ENCODE measurements around the gene OR6Y1. TPM values are rescaled to one million over a fixed set of nuclear protein-coding genes. Genes with fewer than 3 reads are reported as not detected.
A peak's percentile ranks its signal among the peaks of the same experiment; 100 is the strongest.

OR6Y1 gene
- total RNA-seq, 1 donor from 2014 or later = not detected

DNA sequence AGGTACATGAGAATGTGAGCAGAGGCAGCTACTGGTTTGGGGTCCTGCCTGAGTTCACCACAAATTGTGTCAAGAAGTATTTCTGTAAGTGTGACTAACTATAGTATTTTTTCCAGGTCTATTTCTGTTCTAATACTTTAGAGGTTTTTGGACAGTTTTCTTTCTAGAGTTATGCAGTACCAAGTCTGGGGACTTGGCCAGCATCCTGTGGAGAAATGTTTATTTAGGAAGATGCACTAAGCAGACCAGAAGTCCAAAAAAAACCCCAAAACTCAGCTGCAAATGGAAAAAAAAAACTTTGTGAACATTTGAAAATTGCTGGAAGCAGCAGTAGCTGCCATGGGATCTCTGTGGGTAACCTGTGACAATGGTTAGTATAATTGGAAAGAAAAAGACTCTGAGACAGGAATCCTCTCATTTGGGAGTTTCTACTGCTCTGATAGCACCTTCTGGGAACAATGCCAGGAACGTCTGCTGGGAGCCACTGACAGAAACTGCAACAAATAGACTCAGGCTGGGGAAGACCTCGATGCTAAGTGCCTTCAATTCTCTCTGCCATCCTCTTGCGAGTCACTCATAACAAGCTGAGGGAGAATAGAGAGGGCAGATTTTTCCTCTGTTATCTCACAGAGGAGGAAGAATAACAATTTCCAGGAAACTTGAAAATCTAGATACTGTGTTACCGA lies 44.6 kb downstream of the OR6Y1 start:
- no peaks in the 10 kb centered on the region for H3K4me1 Mint-ChIP-seq (ENCODE audit: unreplicated experiment)
- H3K27me3 Mint-ChIP-seq (ENCODE audit: unreplicated experiment) = peaks cover 2% of the 10 kb centered on the region
- DNase-seq (ENCODE audit: extremely low spot score, unreplicated experiment) = no peak
- no peaks in the 10 kb centered on the region for H3K9me3 Mint-ChIP-seq (ENCODE audit: unreplicated experiment)
- TF ChIP-seq, protein P1, sequence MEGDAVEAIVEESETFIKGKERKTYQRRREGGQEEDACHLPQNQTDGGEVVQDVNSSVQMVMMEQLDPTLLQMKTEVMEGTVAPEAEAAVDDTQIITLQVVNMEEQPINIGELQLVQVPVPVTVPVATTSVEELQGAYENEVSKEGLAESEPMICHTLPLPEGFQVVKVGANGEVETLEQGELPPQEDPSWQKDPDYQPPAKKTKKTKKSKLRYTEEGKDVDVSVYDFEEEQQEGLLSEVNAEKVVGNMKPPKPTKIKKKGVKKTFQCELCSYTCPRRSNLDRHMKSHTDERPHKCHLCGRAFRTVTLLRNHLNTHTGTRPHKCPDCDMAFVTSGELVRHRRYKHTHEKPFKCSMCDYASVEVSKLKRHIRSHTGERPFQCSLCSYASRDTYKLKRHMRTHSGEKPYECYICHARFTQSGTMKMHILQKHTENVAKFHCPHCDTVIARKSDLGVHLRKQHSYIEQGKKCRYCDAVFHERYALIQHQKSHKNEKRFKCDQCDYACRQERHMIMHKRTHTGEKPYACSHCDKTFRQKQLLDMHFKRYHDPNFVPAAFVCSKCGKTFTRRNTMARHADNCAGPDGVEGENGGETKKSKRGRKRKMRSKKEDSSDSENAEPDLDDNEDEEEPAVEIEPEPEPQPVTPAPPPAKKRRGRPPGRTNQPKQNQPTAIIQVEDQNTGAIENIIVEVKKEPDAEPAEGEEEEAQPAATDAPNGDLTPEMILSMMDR (IDR thresholded peaks at IDR 0.05) = no peak
- no peaks in the 10 kb centered on the region for H3K36me3 Mint-ChIP-seq (ENCODE audit: unreplicated experiment)
- H3K4me3 Mint-ChIP-seq (ENCODE audit: unreplicated experiment) = no peak overlapping the region
- no peak overlapping the region for H3K27ac Mint-ChIP-seq (ENCODE audit: unreplicated experiment)

DNA sequence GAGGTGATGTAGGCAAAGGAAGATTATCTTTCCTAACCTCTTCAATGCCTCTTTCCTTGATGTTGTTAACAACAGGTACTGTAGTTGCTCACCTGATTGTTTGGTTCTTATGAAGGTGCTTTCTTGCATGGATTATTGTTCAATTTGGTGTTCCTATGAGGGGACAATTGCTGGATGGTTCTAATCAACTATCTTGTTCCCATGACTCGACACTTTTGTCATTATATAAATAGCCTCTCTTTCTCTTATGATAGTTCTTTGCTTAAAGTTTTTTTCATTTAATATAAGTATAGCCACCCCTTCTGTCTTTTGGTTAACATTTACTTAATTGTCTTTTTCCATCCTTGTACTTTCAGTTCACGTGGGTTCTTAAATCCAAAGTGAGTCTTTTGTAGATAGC lies 46.7 kb downstream of the OR6Y1 start:
- H3K36me3 Mint-ChIP-seq (ENCODE audit: unreplicated experiment) = no peaks in the 10 kb centered on the region
- no peaks in the 10 kb centered on the region for H3K4me1 Mint-ChIP-seq (ENCODE audit: unreplicated experiment)
- no peak overlapping the region for H3K4me3 Mint-ChIP-seq (ENCODE audit: unreplicated experiment)
- TF ChIP-seq, protein P1 (IDR thresholded peaks at IDR 0.05) = no peak
- H3K27ac Mint-ChIP-seq (ENCODE audit: unreplicated experiment) = no peak overlapping the region
- no peaks in the 10 kb centered on the region for H3K9me3 Mint-ChIP-seq (ENCODE audit: unreplicated experiment)
- no peak for DNase-seq (ENCODE audit: extremely low spot score, unreplicated experiment)
- peaks cover 2% of the 10 kb centered on the region for H3K27me3 Mint-ChIP-seq (ENCODE audit: unreplicated experiment)

DNA sequence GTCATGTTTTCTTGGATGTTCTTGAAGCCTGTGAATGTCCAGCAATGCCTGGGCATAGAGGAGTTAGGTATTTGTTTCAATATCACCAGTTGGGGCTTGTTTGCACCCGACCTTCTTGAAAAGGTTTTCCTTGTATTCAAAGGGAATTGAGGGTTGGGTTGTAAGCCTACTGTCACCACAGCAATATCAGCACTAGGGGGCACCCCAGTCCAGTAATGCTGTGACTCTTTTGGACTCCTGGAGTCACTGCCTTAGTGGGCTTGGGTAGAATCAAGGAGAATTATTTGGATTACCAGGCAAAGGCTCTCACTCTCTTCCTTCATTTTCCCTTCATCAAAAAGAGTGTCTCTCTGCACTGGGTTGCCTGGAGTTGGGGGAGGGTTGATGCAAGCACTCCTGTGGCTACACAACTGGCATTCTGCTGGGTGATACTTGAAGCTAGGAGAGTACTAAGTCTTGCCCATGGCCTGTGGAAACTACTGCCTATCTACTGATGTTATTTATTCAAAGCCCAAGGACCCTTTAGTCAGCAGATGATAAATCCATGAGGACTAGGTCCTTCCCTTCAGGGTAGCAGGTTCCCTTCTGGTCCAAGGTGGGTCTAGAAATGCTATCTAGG lies 47.7 kb downstream of the OR6Y1 start:
- Mint-ChIP-seq H3K4me3 (ENCODE audit: unreplicated experiment) (no peak overlapping the region), H3K36me3 (ENCODE audit: unreplicated experiment) (no peaks in the 10 kb centered on the region), H3K9me3 (ENCODE audit: unreplicated experiment) (peaks cover 4% of the 10 kb centered on the region), H3K27me3 (ENCODE audit: unreplicated experiment) (peaks cover 2% of the 10 kb centered on the region), H3K27ac (ENCODE audit: unreplicated experiment) (no peak overlapping the region), H3K4me1 (ENCODE audit: unreplicated experiment) (no peaks in the 10 kb centered on the region)
- DNase-seq (ENCODE audit: extremely low spot score, unreplicated experiment) = no peak
- TF ChIP-seq, protein P1 (IDR thresholded peaks at IDR 0.05) = peak; percentile 47

DNA sequence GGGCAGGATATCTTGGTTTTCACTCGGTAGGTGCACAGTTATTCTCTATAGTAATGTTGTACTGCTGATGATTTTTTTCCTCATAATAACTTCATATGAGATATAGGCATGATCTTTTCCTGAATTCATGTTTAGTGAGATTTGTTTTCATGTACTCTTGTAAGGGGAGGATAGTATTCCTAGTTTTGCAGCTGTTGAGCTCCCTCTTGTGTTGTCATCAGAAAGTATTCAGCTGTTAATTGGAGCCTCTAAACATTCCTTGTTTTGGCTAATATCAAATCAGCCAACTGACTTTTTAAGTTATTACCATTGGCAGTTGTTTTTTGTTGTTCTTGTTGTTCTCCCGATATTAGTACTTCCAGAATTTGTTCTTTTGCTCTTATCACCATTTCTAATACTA lies 57.8 kb downstream of the OR6Y1 start:
- no peaks in the 10 kb centered on the region for H3K4me1 Mint-ChIP-seq (ENCODE audit: unreplicated experiment)
- no peak overlapping the region for H3K4me3 Mint-ChIP-seq (ENCODE audit: unreplicated experiment)
- no peak for DNase-seq (ENCODE audit: extremely low spot score, unreplicated experiment)
- TF ChIP-seq, protein P1 (IDR thresholded peaks at IDR 0.05) = no peak
- H3K27me3 Mint-ChIP-seq (ENCODE audit: unreplicated experiment) = peaks cover 4% of the 10 kb centered on the region
- H3K36me3 Mint-ChIP-seq (ENCODE audit: unreplicated experiment) = no peaks in the 10 kb centered on the region
- no peak overlapping the region for H3K27ac Mint-ChIP-seq (ENCODE audit: unreplicated experiment)
- H3K9me3 Mint-ChIP-seq (ENCODE audit: unreplicated experiment) = no peaks in the 10 kb centered on the region

- Mint-ChIP-seq H3K27ac (ENCODE audit: unreplicated experiment) (no peak overlapping the region), H3K4me1 (ENCODE audit: unreplicated experiment) (no peaks in the 10 kb centered on the region), H3K27me3 (ENCODE audit: unreplicated experiment) (peaks cover 4% of the 10 kb centered on the region), H3K9me3 (ENCODE audit: unreplicated experiment) (no peaks in the 10 kb centered on the region), H3K4me3 (ENCODE audit: unreplicated experiment) (no peak overlapping the region), H3K36me3 (ENCODE audit: unreplicated experiment) (no peaks in the 10 kb centered on the region)
- TF ChIP-seq, protein P1 (IDR thresholded peaks at IDR 0.05) = no peak
- DNase-seq (ENCODE audit: extremely low spot score, unreplicated experiment) = no peak
These were observed 59.4 kb downstream of the OR6Y1 start for GRCh38 chr1:158494796-158495195.

Other genes starting within 250 kb of the OR6Y1 start
- not detected in 2 replicates for gene CD1B, start 222.9 kb downstream of the OR6Y1 start, total RNA-seq
- not detected in 2 replicates for gene CD1E, start 200.5 kb downstream of the OR6Y1 start, total RNA-seq
- gene OR10T2, start 154.9 kb downstream of the OR6Y1 start, total RNA-seq = not detected in 2 replicates
- gene OR10K2, start 128.2 kb downstream of the OR6Y1 start, total RNA-seq = not detected in 2 replicates
- gene OR10K1, start 92.6 kb downstream of the OR6Y1 start, total RNA-seq = not detected in 2 replicates
- not detected in 2 replicates for gene OR10R2, start 82.2 kb downstream of the OR6Y1 start, total RNA-seq
- not detected in 2 replicates for gene OR6P1, start 16.2 kb upstream of the OR6Y1 start, total RNA-seq
- not detected in 2 replicates for gene OR10X1, start 25.5 kb upstream of the OR6Y1 start, total RNA-seq
- not detected in 2 replicates for gene OR10Z1, start 50.9 kb upstream of the OR6Y1 start, total RNA-seq
- gene SPTA1, start 132.3 kb upstream of the OR6Y1 start, total RNA-seq = not detected in 2 replicates
- gene OR6K2, start 146.2 kb upstream of the OR6Y1 start, total RNA-seq = not detected in 2 replicates
- not detected in 2 replicates for gene OR6K3, start 166.3 kb upstream of the OR6Y1 start, total RNA-seq
- gene OR6K6, start 200.3 kb upstream of the OR6Y1 start, total RNA-seq = not detected in 2 replicates
- gene OR6N1, start 217.8 kb upstream of the OR6Y1 start, total RNA-seq = not detected in 2 replicates
- gene OR6N2, start 226.8 kb upstream of the OR6Y1 start, total RNA-seq = not detected in 2 replicates